HG03432 (cell line): ENCODE results near the gene VEPH1.

Source experiments
- ATAC-seq: cut with Tn5 transposase; IDR thresholded peaks from one replicate; pipeline ENCODE4 v1.9.1; 2021; ENCODE audit warnings: mild to moderate bottlenecking, moderate library complexity; ENCODE audit not compliant: unreplicated experiment

The VEPH1 gene

DNA sequence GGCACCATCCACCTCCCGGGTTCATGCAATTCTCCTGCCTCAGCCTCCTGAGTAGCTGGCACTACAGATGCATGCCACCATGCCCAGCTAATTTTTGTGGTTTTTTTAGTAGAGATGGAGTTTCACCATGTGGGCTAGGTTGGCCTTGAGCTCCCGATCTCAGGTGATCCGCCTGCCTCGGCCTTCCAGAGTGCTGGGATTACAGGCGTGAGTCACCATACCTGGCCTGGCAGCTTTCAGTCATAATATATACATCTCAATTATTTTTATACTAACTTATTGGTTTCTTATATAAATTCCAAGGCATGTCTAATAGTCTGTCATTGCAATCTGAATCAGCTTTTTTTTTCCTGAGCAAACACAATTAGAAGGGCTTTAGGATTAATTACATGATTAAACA, 269.3 kb downstream of the VEPH1 start:
- ATAC-seq, result no peak

DNA sequence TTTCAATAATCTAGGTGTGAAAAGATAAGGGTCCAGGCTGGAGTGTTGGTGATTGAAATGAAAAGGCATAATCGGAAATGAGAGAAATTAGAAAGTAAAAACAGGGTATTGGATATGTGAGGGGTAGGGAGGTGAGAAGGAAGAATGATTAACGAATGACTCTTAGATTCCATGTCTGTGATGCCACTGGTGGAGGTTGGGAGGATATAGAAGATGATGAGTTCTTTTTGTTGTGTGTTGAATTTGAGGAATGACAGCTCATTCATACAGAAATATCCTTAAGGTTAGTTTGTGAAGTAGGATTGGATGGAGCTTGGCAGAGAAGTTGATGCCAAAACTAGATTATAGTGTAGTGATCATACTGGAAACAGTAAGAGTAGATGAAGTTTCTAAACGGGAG, 271.1 kb downstream of the VEPH1 start:
- no peak for ATAC-seq

- ATAC-seq, result no peak
Observed at GRCh38 chr3:157231071-157231470, 272.1 kb downstream of the VEPH1 start.

DNA sequence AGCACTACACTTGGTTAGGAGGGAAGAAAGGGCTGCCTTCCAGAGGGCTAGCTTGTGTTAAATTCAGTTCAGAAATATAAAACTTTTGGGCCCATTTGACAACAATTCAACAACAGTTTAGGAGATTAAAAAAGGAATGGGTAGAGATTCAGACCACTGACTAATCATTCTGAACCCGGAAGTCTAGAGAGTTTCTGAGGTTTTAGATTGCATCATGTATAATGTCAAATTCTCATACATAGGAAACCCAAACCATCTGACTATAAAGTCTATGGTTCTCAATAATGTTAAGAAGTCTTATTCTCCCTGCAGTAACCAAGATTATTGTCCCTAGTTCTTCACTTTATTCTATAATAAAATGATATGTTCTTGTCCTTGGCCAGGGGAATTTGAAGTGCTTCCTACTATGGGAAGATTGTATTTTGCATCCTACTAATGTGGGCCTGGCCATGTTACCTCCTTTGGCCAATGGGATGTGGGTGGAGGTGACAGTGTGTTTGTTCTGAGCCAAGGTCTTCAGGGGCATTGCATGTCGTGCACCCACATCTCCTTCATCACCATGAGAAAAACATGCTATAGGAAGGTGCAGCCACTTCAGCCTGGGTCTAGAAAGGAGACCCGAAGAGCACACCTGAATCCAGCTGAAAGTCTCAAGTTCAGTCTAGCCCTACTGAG, 276.9 kb downstream of the VEPH1 start:
- ATAC-seq, result peak; percentile 69

DNA sequence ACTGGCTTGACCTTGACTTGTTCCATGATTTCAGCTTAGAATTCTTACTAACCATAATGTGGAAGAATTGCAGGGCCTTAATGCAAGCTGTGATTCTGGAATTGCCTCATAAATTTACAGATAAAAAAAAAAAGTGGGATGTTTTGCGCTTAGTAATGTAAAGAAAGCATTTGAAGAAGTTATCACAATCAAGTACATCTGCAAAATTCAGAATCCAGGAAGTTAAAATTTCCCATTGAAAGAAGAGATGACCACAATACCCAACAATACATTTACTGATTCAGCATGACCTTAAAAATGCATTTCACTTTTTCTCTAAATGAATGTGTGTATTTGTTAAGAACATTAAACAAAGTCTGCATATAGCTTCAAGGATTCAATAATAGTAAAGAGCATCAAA, 278.2 kb downstream of the VEPH1 start:
- no peak for ATAC-seq

DNA sequence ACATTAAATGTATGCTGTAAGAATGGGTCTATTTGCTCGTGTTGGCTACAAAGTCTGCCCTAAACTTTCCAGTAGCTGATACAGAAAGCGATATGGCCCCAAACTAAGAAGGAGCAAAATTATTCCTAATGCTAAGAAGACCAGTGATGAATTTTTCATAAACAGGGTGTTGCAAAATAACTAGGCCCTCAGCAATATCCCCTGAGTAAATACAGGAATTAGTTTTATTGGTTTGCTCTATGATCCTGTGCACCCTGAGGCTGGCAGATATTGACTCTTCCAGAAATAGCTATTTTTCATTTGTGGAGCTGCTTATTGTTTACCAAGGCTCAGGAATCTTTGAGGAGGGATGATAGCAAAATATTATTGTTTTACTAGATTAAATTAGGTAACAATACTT, 282.3 kb downstream of the VEPH1 start:
- ATAC-seq, result no peak

GRCh38 chr3:157220211-157220610, 283.0 kb downstream of the VEPH1 start:
- no peak for ATAC-seq

DNA sequence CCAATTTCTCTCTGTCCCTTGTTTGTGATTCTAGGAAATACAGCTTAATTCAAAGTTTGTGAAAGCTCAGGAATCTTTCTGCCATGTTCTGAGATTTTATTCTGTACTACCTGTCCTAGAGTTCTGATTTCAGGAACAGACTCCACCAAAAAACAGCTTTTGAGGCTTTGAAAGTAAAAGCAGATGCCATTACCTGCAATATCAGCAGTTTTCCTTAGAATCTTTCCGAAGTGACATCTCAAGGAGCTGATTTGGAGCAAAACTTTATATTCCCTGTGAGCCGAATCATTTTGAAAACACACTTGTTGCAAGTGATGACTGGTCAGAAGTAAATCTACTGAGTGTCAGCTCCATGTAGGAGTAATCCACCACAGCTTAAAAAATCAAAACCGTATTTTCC, 284.0 kb downstream of the VEPH1 start:
- no peak for ATAC-seq
